OCI-LY7 (cell line): Measurements from ENCODE around the gene GTPBP6. TPM values are rescaled to one million over a fixed set of nuclear protein-coding genes. Genes with fewer than 3 reads are reported as not detected.
"Not testable (repeated sequence)": the region's sequence is repeated elsewhere in the genome, so short reads cannot be mapped to it uniquely, and the experiment has no call there.

Experiments used
- BruUV-seq: library from RNA; stranded (reverse); fragments of 400-500 nt; replicated peaks from 2 replicates; lab custom pipeline; 2021; lab: Mats Ljungman, UMichigan
- CTCF ChIA-PET: fragments of 300-600 bp; sonication (Branson Sonifier 250); formaldehyde crosslinking; loops from one replicate; lab custom pipeline; 2022; ENCODE audit warnings: antibody characterized with exemption; ENCODE audit not compliant: unreplicated experiment; lab: Charles Lee
- POLR2A ChIA-PET: fragments of 300-600 bp; sonication (Branson Sonifier 250); formaldehyde crosslinking; loops from one replicate; lab custom pipeline; 2022; ENCODE audit warnings: antibody characterized with exemption; lab: Charles Lee
- DNase-seq: peaks from one replicate; pipeline ENCODE4 v3.0.0-alpha.2; 2015; ENCODE audit warnings: low spot score
- H2AFZ ChIP-seq: fragments of 200-600 bp; sonication (generic), shearing (Covaris generic); 2 replicates; pipeline ENCODE4 v1.6.1; 2014; ENCODE audit warnings: mild to moderate bottlenecking, antibody characterized with exemption, low read length, moderate library complexity
- H3K27ac ChIP-seq: fragments of 200-600 bp; sonication (generic); 2 replicates; pipeline ENCODE4 v1.5.1; 2014; ENCODE audit warnings: mixed run types, low read depth, mild to moderate bottlenecking, moderate library complexity, low read length, inconsistent platforms; ENCODE audit not compliant: poor library complexity, severe bottlenecking
- H3K36me3 ChIP-seq: fragments of 200-600 bp; sonication (generic); 2 replicates; pipeline ENCODE4 v1.6.1; 2014; ENCODE audit warnings: mild to moderate bottlenecking, antibody characterized with exemption, low read length, moderate library complexity, mixed read lengths; ENCODE audit not compliant: insufficient read depth
- H3K4me1 ChIP-seq: fragments of 200-600 bp; sonication (generic); 2 replicates; pipeline ENCODE4 v1.5.1; 2014; ENCODE audit warnings: mild to moderate bottlenecking, low read length; ENCODE audit not compliant: insufficient read depth, poor library complexity, severe bottlenecking
- H3K4me2 ChIP-seq: fragments of 200-600 bp; sonication (generic); 2 replicates; pipeline ENCODE4 v1.6.1; 2014; ENCODE audit warnings: mild to moderate bottlenecking, low read length
- H3K4me3 ChIP-seq: fragments of 200-600 bp; sonication (generic); 2 replicates; pipeline ENCODE4 v1.5.1; 2014; ENCODE audit warnings: mild to moderate bottlenecking, low read depth, low read length; ENCODE audit not compliant: poor library complexity, severe bottlenecking
- H3K79me2 ChIP-seq: fragments of 200-600 bp; sonication (generic); 2 replicates; pipeline ENCODE4 v1.6.1; 2016; ENCODE audit warnings: low read depth, mild to moderate bottlenecking, low read length, moderate library complexity, mixed read lengths; ENCODE audit not compliant: insufficient read depth
- H3K9me2 ChIP-seq: fragments of 200-600 bp; sonication (generic); 2 replicates; pipeline ENCODE4 v1.6.1; 2016; ENCODE audit warnings: mild to moderate bottlenecking, low read length, mixed read lengths; ENCODE audit not compliant: insufficient read depth
- H3K9me3 ChIP-seq: fragments of 200-600 bp; sonication (generic); 2 replicates; pipeline ENCODE4 v1.6.1; 2014; ENCODE audit warnings: mild to moderate bottlenecking, mixed run types, low read length, mixed read lengths
- H4K20me1 ChIP-seq: fragments of 200-600 bp; sonication (generic); 2 replicates; pipeline ENCODE4 v1.6.1; 2014; ENCODE audit warnings: mild to moderate bottlenecking, antibody characterized with exemption, low read length, moderate library complexity, mixed read lengths; ENCODE audit not compliant: insufficient read depth
- EZH2phosphoT487 ChIP-seq: fragments of 200-600 bp; sonication (generic); IDR thresholded peaks from 2 replicates; pipeline ENCODE4 v1.6.1; 2018; ENCODE audit warnings: low read depth, borderline replicate concordance, mild to moderate bottlenecking, mixed run types, antibody characterized with exemption, low read length, moderate library complexity, mixed read lengths
- intact Hi-C: fragments of 100-400 bp; cut with micrococcal nuclease; formaldehyde crosslinking; loops from one replicate; pipeline ENCODE4 v1.10.0; 2022; ENCODE audit not compliant: unreplicated experiment
- total RNA-seq, 2 experiments: library from RNA; depleted of rRNA in 1 of 2; stranded (reverse); fragments of >200 nt in 1 of 2; shearing (Covaris generic) in 1 of 2; gene quantifications; 2 replicates each; pipeline ENCODE4 v1.2.3, GENCODE V29; 2014 to 2022
- TF ChIP-seq, protein P1 (sequence below): fragments of 200-600 bp; sonication (generic); conservative IDR thresholded peaks from 2 replicates; pipeline ENCODE4 v1.5.1; 2014; ENCODE audit warnings: mild to moderate bottlenecking, antibody characterized with exemption, low read length, moderate library complexity, mixed read lengths

Gene GTPBP6
- total RNA-seq, 2 experiments from 2014 or later, result 36.3 to 53.6 TPM

DNA sequence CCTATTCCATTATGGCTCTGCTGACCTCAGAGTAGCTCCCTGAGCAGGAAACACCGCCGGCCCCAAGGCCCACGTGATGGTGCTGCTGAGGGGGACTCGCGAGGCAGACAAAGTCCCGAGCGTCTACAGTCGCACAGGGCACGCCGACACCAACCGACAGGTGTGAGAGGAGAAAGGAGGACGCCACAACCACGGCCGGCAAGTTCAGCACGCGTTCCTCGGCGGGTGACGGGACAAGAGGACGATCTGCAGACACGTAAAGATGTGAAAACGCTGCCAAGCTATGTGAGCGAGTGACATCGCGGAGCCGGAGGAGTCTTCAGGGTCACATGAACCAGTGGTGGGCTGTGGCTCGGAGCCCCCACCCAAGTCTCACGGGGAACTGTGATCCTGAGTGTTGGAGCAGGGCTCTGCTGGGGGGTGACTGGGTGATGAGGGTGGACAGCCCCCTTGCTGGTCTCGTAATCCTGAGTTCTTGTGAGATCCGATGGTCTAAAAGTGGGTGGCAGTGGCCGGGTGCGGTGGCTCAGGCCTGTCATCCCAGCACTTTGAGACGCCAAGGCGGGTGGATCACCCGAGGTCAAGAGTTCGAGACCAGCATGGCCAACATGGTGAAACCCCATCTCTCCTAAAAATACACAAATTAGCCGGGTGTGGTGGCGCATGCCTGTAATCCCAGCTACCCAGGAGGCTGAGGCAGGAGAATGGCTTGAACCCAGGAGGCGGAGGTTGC, 34.2 kb upstream of the GTPBP6 start:
- no peak for TF ChIP-seq EZH2phosphoT487
- TF ChIP-seq, protein P1, sequence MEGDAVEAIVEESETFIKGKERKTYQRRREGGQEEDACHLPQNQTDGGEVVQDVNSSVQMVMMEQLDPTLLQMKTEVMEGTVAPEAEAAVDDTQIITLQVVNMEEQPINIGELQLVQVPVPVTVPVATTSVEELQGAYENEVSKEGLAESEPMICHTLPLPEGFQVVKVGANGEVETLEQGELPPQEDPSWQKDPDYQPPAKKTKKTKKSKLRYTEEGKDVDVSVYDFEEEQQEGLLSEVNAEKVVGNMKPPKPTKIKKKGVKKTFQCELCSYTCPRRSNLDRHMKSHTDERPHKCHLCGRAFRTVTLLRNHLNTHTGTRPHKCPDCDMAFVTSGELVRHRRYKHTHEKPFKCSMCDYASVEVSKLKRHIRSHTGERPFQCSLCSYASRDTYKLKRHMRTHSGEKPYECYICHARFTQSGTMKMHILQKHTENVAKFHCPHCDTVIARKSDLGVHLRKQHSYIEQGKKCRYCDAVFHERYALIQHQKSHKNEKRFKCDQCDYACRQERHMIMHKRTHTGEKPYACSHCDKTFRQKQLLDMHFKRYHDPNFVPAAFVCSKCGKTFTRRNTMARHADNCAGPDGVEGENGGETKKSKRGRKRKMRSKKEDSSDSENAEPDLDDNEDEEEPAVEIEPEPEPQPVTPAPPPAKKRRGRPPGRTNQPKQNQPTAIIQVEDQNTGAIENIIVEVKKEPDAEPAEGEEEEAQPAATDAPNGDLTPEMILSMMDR, result no peak
- CTCF ChIA-PET, result no interaction called here
- no peak overlapping the region for H3K27ac ChIP-seq
- peaks cover 60% of the 10 kb centered on the region for H3K79me2 ChIP-seq
- no peak overlapping the region for H2AFZ ChIP-seq
- no peaks in the 10 kb centered on the region for H3K4me1 ChIP-seq
- no peak for DNase-seq
- POLR2A ChIA-PET, result no interaction called here
- H3K4me2 ChIP-seq, result no peak overlapping the region
- H3K4me3 ChIP-seq, result no peak overlapping the region
- intact Hi-C loops, result no loop called here
- no peaks in the 10 kb centered on the region for H3K9me3 ChIP-seq
- BruUV-seq, result no TSS peak
- H4K20me1 ChIP-seq, result no peaks in the 10 kb centered on the region
- H3K36me3 ChIP-seq, result peaks cover 96% of the 10 kb centered on the region
- H3K9me2 ChIP-seq, result no peaks in the 10 kb centered on the region

- no peak overlapping the region for H3K4me2 ChIP-seq
- no peaks in the 10 kb centered on the region for H4K20me1 ChIP-seq
- peaks cover 54% of the 10 kb centered on the region; the same call in 1 of the 2 replicates for H3K79me2 ChIP-seq
- H3K9me3 ChIP-seq, result no peaks in the 10 kb centered on the region
- BruUV-seq, result no TSS peak
- no peaks in the 10 kb centered on the region for H3K9me2 ChIP-seq
- no peak overlapping the region for H3K27ac ChIP-seq
- intact Hi-C loops, result no loop called here
- ChIA-PET CTCF (no interaction called here), POLR2A (no interaction called here)
- peaks cover 96% of the 10 kb centered on the region for H3K36me3 ChIP-seq
- no peaks in the 10 kb centered on the region for H3K4me1 ChIP-seq
- TF ChIP-seq, protein P1, result no peak
- TF ChIP-seq EZH2phosphoT487, result no peak
- H3K4me3 ChIP-seq, result no peak overlapping the region
- DNase-seq, result no peak
- H2AFZ ChIP-seq, result no peak overlapping the region
Observed at GRCh38 chrX:352181-352580, 33.6 kb upstream of the GTPBP6 start.

- ChIA-PET CTCF (no interaction called here), POLR2A (no interaction called here)
- H3K4me1 ChIP-seq, result no peaks in the 10 kb centered on the region
- no peaks in the 10 kb centered on the region for H4K20me1 ChIP-seq
- BruUV-seq, result no TSS peak
- H2AFZ ChIP-seq, result no peak overlapping the region
- H3K9me3 ChIP-seq, result no peaks in the 10 kb centered on the region
- intact Hi-C loops, result no loop called here
- H3K27ac ChIP-seq, result no peak overlapping the region
- TF ChIP-seq, protein P1, result no peak
- TF ChIP-seq EZH2phosphoT487, result no peak
- H3K4me2 ChIP-seq, result no peak overlapping the region
- H3K4me3 ChIP-seq, result no peak overlapping the region
- no peaks in the 10 kb centered on the region for H3K9me2 ChIP-seq
- peaks cover 96% of the 10 kb centered on the region for H3K36me3 ChIP-seq
- H3K79me2 ChIP-seq, result peaks cover 49% of the 10 kb centered on the region; the same call in 1 of the 2 replicates
- DNase-seq, result no peak
Observed at GRCh38 chrX:351736-352135, 33.1 kb upstream of the GTPBP6 start.

DNA sequence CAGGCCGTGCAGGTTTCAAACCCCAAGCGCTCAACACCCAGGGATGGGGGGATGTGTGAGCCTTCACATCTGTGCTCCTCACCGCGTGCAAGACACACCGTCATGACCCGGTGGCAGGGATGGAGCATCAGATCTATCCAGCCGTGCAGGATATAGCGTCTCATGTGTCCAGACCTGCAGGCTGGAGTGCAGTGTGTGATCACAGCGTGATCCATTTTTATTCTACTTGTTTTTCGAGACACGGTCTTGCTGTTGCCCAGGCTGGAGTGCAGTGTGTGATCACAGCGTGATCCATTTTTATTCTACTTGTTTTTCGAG, 32.7 kb upstream of the GTPBP6 start:
- DNase-seq, intact Hi-C loops, H2AFZ ChIP-seq, POLR2A ChIA-PET, H3K9me3 ChIP-seq, CTCF ChIA-PET, H3K4me2 ChIP-seq, H3K9me2 ChIP-seq, H3K4me1 ChIP-seq, H3K4me3 ChIP-seq, H4K20me1 ChIP-seq, H3K27ac ChIP-seq, BruUV-seq: not testable (repeated sequence)
- H3K36me3 ChIP-seq, result peaks cover 96% of the 10 kb centered on the region
- H3K79me2 ChIP-seq, result peaks cover 48% of the 10 kb centered on the region; the same call in 1 of the 2 replicates
